ENCODE results near the gene TMEM179. TPM values are rescaled to one million over a fixed set of nuclear protein-coding genes. Genes with fewer than 3 reads are reported as not detected.

The TMEM179 gene
- total and polyA plus RNA-seq, 9 donors = 0.19 to 0.30 (median 0.22) TPM; not detected in 6

DNA sequence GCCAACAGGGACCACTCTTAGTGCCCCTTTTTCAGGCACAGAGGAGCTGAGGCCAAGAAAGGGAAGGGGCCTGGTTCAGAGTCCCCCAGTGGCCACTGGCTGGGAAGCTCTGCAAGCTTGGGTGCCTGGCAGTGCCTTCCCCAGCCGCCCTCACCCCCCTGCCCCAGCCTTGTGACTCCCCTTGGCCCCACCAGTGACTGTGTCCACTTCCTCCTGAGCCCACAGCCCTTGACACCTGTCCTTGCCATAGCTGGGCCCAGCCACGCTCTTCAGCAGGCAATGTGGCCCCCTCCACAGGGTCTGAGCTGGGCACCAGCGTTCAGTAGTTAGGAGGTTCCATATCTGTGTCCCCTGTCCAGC, 44.0 kb downstream of the TMEM179 start:
- Histone ChIP-seq H3K4me3 (no peak overlapping the region), H3K9me3 (no peaks in the 10 kb centered on the region), H3K4me1 (ENCODE audit: insufficient read depth) (no peaks in the 10 kb centered on the region), H3K27me3 (no peaks in the 10 kb centered on the region), H3K36me3 (no peaks in the 10 kb centered on the region), H3K27ac (no peak overlapping the region)
- no peak for DNase-seq
- TF ChIP-seq, protein P1, sequence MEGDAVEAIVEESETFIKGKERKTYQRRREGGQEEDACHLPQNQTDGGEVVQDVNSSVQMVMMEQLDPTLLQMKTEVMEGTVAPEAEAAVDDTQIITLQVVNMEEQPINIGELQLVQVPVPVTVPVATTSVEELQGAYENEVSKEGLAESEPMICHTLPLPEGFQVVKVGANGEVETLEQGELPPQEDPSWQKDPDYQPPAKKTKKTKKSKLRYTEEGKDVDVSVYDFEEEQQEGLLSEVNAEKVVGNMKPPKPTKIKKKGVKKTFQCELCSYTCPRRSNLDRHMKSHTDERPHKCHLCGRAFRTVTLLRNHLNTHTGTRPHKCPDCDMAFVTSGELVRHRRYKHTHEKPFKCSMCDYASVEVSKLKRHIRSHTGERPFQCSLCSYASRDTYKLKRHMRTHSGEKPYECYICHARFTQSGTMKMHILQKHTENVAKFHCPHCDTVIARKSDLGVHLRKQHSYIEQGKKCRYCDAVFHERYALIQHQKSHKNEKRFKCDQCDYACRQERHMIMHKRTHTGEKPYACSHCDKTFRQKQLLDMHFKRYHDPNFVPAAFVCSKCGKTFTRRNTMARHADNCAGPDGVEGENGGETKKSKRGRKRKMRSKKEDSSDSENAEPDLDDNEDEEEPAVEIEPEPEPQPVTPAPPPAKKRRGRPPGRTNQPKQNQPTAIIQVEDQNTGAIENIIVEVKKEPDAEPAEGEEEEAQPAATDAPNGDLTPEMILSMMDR (IDR thresholded peaks at IDR 0.05) = no peak
- no peak for TF ChIP-seq EP300 (IDR thresholded peaks at IDR 0.05)
- no peak for TF ChIP-seq POLR2A (IDR thresholded peaks at IDR 0.05)
- intact Hi-C loops (cut with DNase I) = loop anchor here in 2 of 4 donors (5.0 to 10.0 kb wide), 3 partner anchors 423 to 483 kb away; partner anchors contain the start of genes KIF26A (in 2 of the 2) and ASPG (in 1 of the 2)
- 81 to 93% (median 82%) methylated on average over 3 of the region's 3 CpGs for WGBS, 3 donors

DNA sequence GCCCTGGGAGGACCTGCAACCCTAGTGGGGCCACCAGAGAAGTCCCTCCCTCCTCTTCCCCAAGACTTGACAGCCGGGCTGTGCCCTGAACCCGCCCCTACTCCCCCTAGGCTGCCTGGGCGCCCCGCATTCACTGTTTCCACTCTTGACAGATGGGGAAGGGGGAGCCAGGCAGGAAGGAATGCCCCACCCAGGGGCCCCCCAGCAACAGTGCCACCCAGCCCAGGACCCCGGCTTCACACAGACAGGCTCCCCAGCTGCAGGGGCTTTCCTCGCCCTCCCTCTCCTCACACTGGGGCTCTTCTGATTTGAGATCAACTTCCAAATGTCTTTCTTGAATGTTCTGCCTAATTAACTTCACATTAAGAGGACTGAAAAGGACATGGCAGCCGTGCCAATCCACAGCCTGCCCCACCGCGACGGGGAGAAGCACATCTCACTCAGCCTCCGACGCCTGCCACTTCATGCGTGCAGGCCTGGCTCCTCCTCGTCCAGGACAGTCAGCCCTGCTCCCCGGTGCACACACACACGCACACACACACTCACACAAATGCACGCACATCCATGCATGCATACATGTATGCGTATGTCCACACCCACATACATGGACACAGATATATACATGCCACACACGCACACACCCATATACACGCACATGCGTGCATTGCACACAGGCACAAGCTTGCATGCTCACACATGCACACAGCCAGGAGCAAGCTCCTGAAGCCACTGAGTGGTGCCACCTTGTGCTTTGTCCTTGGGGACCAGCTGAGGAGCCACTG, 44.6 kb downstream of the TMEM179 start:
- no peaks in the 10 kb centered on the region for H3K36me3 ChIP-seq
- no peak for DNase-seq
- no peaks in the 10 kb centered on the region for H3K27me3 ChIP-seq
- WGBS, 3 donors = 85 to 91% (median 89%) methylated on average over 21 of the region's 21 CpGs
- no peak overlapping the region for H3K27ac ChIP-seq
- intact Hi-C loops (cut with DNase I) = loop anchor here in 2 of 4 donors (5.0 to 10.0 kb wide), 3 partner anchors 423 to 483 kb away; partner anchors contain the start of genes KIF26A (in 2 of the 2) and ASPG (in 1 of the 2)
- H3K4me3 ChIP-seq = no peak overlapping the region
- H3K9me3 ChIP-seq = no peaks in the 10 kb centered on the region
- TF ChIP-seq EP300 (IDR thresholded peaks at IDR 0.05) (no peak), POLR2A (IDR thresholded peaks at IDR 0.05) (no peak)
- TF ChIP-seq, protein P1 (IDR thresholded peaks at IDR 0.05) = no peak
- no peaks in the 10 kb centered on the region for H3K4me1 ChIP-seq (ENCODE audit: insufficient read depth)

DNA sequence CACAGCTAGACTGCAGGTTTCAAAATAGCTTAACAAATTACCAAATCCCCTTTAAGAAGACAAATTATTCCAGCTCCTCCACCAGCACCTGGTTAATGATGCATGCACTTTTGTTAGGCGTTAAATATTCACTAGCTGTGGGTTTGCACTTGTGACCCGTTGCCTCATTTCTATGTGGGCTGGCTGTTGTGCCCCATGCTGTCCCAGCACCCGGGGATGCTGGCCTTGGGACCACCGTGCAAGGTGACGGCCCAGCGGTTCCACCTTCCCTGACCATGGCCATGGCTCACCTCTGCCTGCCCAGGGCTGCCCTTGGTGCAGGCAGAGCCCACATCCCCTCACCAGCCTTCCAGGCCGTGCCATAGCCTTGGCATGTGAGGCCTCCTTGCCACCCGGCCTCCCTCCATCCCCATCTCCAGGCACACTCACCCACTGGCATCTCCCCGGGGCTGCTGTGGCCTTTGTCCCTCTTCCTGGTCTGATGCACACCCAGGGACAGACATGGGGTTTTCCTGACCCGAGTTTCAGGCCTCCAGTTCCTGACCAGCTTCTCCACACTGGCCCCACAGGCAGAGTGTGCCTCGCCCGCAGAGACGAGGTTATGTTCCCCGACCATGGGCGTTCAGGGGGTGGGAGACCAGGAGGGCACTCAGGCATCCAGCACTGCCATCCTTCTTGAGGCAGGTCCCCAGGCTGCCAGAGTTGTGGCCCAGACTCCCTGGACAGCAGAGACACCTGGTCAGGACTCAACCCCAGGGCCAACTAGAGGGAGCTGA, 45.4 kb downstream of the TMEM179 start:
- DNase-seq = no peak
- 86 to 91% (median 88%) methylated on average over 15 of the region's 15 CpGs for WGBS, 3 donors
- TF ChIP-seq, protein P1 (IDR thresholded peaks at IDR 0.05) = no peak
- no peak for TF ChIP-seq EP300 (IDR thresholded peaks at IDR 0.05)
- intact Hi-C loops (cut with DNase I) = no loop called here
- no peaks in the 10 kb centered on the region for H3K4me1 ChIP-seq (ENCODE audit: insufficient read depth)
- H3K36me3 ChIP-seq = no peaks in the 10 kb centered on the region
- H3K27me3 ChIP-seq = no peaks in the 10 kb centered on the region
- no peak overlapping the region for H3K4me3 ChIP-seq
- H3K9me3 ChIP-seq = no peaks in the 10 kb centered on the region
- H3K27ac ChIP-seq = no peak overlapping the region

DNA sequence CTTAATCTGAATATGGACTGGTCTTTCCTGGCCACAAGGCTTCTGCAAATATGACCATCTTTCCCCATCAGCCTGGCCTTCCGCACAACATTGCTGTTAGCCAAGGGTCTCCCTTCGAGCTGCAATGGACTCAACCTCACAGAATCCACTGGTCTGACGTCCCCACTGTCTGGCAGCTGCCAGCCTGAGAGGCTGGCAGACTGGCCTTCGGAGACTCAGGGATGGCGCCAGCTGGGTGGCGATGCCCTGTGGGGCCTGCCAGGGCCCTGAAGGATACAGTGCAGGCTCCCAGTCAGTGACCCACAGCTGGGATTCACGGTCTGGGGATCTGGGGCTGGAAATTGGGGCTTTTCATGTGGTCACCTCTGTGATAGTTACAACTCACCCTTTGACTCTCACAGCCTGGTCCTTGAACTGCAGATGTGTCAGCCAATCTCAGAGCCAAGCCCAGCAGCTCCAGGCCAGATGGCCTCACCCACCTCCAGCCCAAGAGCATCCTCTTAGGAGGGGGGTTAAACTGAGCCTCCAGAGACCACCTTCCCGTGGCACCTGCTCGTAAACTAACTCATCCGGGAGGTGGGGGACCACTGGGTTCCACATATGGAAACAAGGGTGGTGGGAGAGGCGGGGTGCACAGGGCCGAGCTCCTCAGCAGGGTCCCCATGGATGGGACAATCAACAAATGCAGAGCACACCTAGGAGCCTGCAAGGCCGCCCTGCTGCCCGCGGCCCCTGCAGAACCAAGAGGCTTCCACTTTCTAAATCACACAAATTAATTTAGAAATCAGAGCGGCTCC, 46.1 kb downstream of the TMEM179 start:
- no peaks in the 10 kb centered on the region for H3K27me3 ChIP-seq
- no peak for DNase-seq
- H3K27ac ChIP-seq = no peak overlapping the region
- no peaks in the 10 kb centered on the region for H3K9me3 ChIP-seq
- WGBS, 3 donors = 86 to 92% (median 88%) methylated on average over 16 of the region's 16 CpGs
- TF ChIP-seq POLR2A (IDR thresholded peaks at IDR 0.05) (no peak), EP300 (IDR thresholded peaks at IDR 0.05) (no peak)
- TF ChIP-seq, protein P1 (IDR thresholded peaks at IDR 0.05) = no peak
- H3K36me3 ChIP-seq = no peaks in the 10 kb centered on the region
- H3K4me3 ChIP-seq = no peak overlapping the region
- H3K4me1 ChIP-seq (ENCODE audit: insufficient read depth) = no peaks in the 10 kb centered on the region
- intact Hi-C loops (cut with DNase I) = no loop called here

Data from ovary (tissue), 9 donors.